HCT116 (cell line): ENCODE measurements around the gene ADARB1. TPM values are rescaled to one million over a fixed set of nuclear protein-coding genes. Genes with fewer than 3 reads are reported as not detected.
A peak's percentile ranks its signal among the peaks of the same experiment; 100 is the strongest.

Experiments
- ATAC-seq: fragments of 200-7000 bp; cut with Tn5 transposase; 2 replicates; pipeline ENCODE4 v1.9.1; 2020; ENCODE audit warnings: mild to moderate bottlenecking, moderate library complexity
- BruUV-seq: library from RNA; stranded (reverse); fragments of 400-500 nt; replicated peaks from 2 replicates; lab custom pipeline; 2021; lab: Mats Ljungman, UMichigan
- CTCF ChIA-PET: fragments of 300-600 bp; sonication (Branson Sonifier 250); formaldehyde crosslinking; loops from one replicate; lab custom pipeline; 2021; ENCODE audit warnings: antibody characterized with exemption; lab: Charles Lee
- POLR2A ChIA-PET: fragments of 300-600, 350-600 bp; sonication (Branson Sonifier 250); formaldehyde crosslinking; loops from one replicate; lab custom pipeline; 2021; ENCODE audit warnings: antibody characterized with exemption; lab: Charles Lee
- RAD21 ChIA-PET, 2 experiments: fragments of 300-600 bp; sonication (Branson Sonifier 250); formaldehyde crosslinking; loops; one replicate each; lab custom pipeline; 2023; ENCODE audit warnings: low total read pairs in 2 of 2; ENCODE audit not compliant: uncharacterized antibody in 2 of 2, unreplicated experiment in 2 of 2, low non-redundant PET in 1 of 2; lab: Charles Lee
- DNase-seq: peaks from one replicate; pipeline ENCODE4 v3.0.0-alpha.2; 2010; ENCODE audit warnings: low read depth, low spot score
- H2AFZ ChIP-seq: fragments of 200-600 bp; shearing (Covaris generic), sonication (generic); 2 replicates; pipeline ENCODE4 v1.6.1; 2017; ENCODE audit warnings: low read depth, mixed run types, mixed read lengths, antibody characterized with exemption, low read length; ENCODE audit not compliant: poor library complexity, severe bottlenecking
- H3K27ac ChIP-seq: 2 replicates; pipeline ENCODE4 v1.5.1; 2012; ENCODE audit warnings: low read depth, low read length
- H3K27me3 ChIP-seq: fragments of 200-600 bp; sonication (generic); 2 replicates; pipeline ENCODE4 v1.6.1; 2016; ENCODE audit warnings: mixed run types, low read length, mixed read lengths; ENCODE audit not compliant: insufficient read depth
- H3K36me3 ChIP-seq, 2 experiments: fragments of 200-500 bp in 1 of 2; fragments of 200-600 bp in 1 of 2; sonication (Bioruptor generic) in 1 of 2; sonication (generic) in 1 of 2; 2 replicates each; pipeline versions ENCODE4 v1.5.1 to v1.6.1; 2014 to 2016; ENCODE audit warnings: low read length in 2 of 2, inconsistent platforms in 1 of 2, mixed read lengths in 1 of 2, mixed run types in 1 of 2; ENCODE audit not compliant: insufficient read depth in 2 of 2, control insufficient read depth in 1 of 2
- H3K4me1 ChIP-seq, 2 experiments: fragments of 200-600 bp in 1 of 2; sonication (generic) in 1 of 2; 2 replicates each; pipeline versions ENCODE4 v1.5.1 to v1.6.1; 2012 to 2017; ENCODE audit warnings: low read length in 2 of 2, inconsistent platforms in 1 of 2, mild to moderate bottlenecking in 1 of 2, mixed read lengths in 1 of 2, mixed run types in 1 of 2, moderate library complexity in 1 of 2; ENCODE audit not compliant: insufficient read depth in 2 of 2, control insufficient read depth in 1 of 2
- H3K4me2 ChIP-seq: fragments of 200-600 bp; sonication (generic); 2 replicates; pipeline ENCODE4 v1.6.1; 2017; ENCODE audit warnings: mixed run types, low read length, mixed read lengths
- H3K4me3 ChIP-seq, 2 experiments: fragments of 200-600 bp in 1 of 2; sonication (generic) in 1 of 2; replicated peaks in 1 of 2; 2 replicates each; pipeline ENCODE4 v1.5.1; 2011 to 2016; ENCODE audit warnings: low read length in 2 of 2, control low read depth in 1 of 2, low read depth in 1 of 2, mild to moderate bottlenecking in 1 of 2, mixed read lengths in 1 of 2, mixed run types in 1 of 2
- H3K79me2 ChIP-seq: fragments of 200-600 bp; sonication (generic); 2 replicates; pipeline ENCODE4 v1.6.1; 2017; ENCODE audit warnings: mild to moderate bottlenecking, mixed run types, low read length, moderate library complexity, mixed read lengths; ENCODE audit not compliant: insufficient read depth
- H3K9ac ChIP-seq: fragments of 200-600 bp; sonication (generic); 2 replicates; pipeline ENCODE4 v1.6.1; 2016; ENCODE audit warnings: low read length, mixed read lengths
- H3K9me2 ChIP-seq: fragments of 200-600 bp; sonication (generic), shearing (Covaris generic); 2 replicates; pipeline ENCODE4 v1.6.1; 2017; ENCODE audit warnings: mixed run types, mild to moderate bottlenecking, moderate library complexity; ENCODE audit not compliant: insufficient read depth
- H3K9me3 ChIP-seq, 2 experiments: fragments of 200-500 bp in 1 of 2; fragments of 200-600 bp in 1 of 2; sonication (Bioruptor generic) in 1 of 2; sonication (generic) in 1 of 2; 2 replicates each; pipeline ENCODE4 v1.6.1; 2014 to 2017; ENCODE audit warnings: low read length in 2 of 2, mixed read lengths in 2 of 2, inconsistent platforms in 1 of 2, low read depth in 1 of 2, mild to moderate bottlenecking in 1 of 2, mixed run types in 1 of 2, moderate library complexity in 1 of 2; ENCODE audit not compliant: control insufficient read depth in 1 of 2, insufficient read depth in 1 of 2
- H4K20me1 ChIP-seq: fragments of 200-600 bp; sonication (generic), shearing (Covaris generic); 2 replicates; pipeline ENCODE4 v1.6.1; 2017; ENCODE audit warnings: mixed run types, mild to moderate bottlenecking, moderate library complexity; ENCODE audit not compliant: insufficient read depth
- EZH2 ChIP-seq: fragments of 200-600 bp; sonication (generic); IDR thresholded peaks from 2 replicates; pipeline ENCODE4 v1.6.1; 2017; ENCODE audit warnings: antibody characterized with exemption, mixed run types
- FOSL1 ChIP-seq: IDR thresholded peaks from 2 replicates; pipeline ENCODE4 v1.6.1; 2012; ENCODE audit warnings: low read depth
- JUND ChIP-seq: IDR thresholded peaks from 2 replicates; pipeline ENCODE4 v1.6.1; 2012
- SP1 ChIP-seq: IDR thresholded peaks from 2 replicates; pipeline ENCODE4 v1.6.1; 2012; ENCODE audit warnings: low read depth
- ZBTB33 ChIP-seq: IDR thresholded peaks from 2 replicates; pipeline ENCODE4 v1.6.1; 2011; ENCODE audit warnings: mild to moderate bottlenecking, low read length, moderate library complexity; ENCODE audit not compliant: insufficient replicate concordance; ENCODE audit errors: extremely low read depth
- intact Hi-C: fragments of 100-400 bp; cut with micrococcal nuclease; formaldehyde crosslinking; loops from 2 replicates; pipeline ENCODE4 v1.10.0; 2022
- total RNA-seq: library from RNA; stranded (reverse); gene quantifications from one replicate; pipeline ENCODE4 v1.2.1, GENCODE V29; 2021; ENCODE audit not compliant: unreplicated experiment

ADARB1 gene
- total RNA-seq, 1 experiment from 2014 or later = 13.5 TPM

- POLR2A ChIA-PET = no interaction called here
- intact Hi-C loops = no loop called here
Measured at GRCh38 chr21:45228171-45228641, 153.8 kb downstream of the ADARB1 start.

More at GRCh38 chr21:45228171-45228641, 153.8 kb downstream of the ADARB1 start:
- ChIA-PET RAD21 (no interaction called here), CTCF (interaction anchor here (1.3 kb wide), 1 partner anchor 88 kb away, joined by 5 read pairs; no protein-coding TSS in a partner anchor)
- Histone ChIP-seq H3K4me2 (peak overlapping the region; percentile 47), H3K27ac (no peak overlapping the region), H3K9me3 (no peaks in the 10 kb centered on the region)
- no peak for TF ChIP-seq EZH2
- TF ChIP-seq ZBTB33 = no peak
- peak; percentile 51 for TF ChIP-seq JUND
- TF ChIP-seq FOSL1 = peak; percentile 45; the same call in 1 of the 2 replicates
- TF ChIP-seq SP1 = 0 out of 2 replicates have a peak, but pooled peaks have one; percentile 28
- TF ChIP-seq, all 23 proteins: peak for 3
- peaks cover 27% of the 10 kb centered on the region in 2 experiments for H3K4me1 ChIP-seq
- no peaks in the 10 kb centered on the region; the same call in 1 of the 2 replicates for H3K27me3 ChIP-seq
- no peaks in the 10 kb centered on the region for H3K79me2 ChIP-seq
- H4K20me1 ChIP-seq = no peaks in the 10 kb centered on the region
- peak; percentile 87 for ATAC-seq
- peak; percentile 46 for DNase-seq
- no peaks in the 10 kb centered on the region for H3K9me2 ChIP-seq
- H3K4me3 ChIP-seq = no peak overlapping the region
- H3K36me3 ChIP-seq = no peaks in the 10 kb centered on the region
- H2AFZ ChIP-seq = no peak overlapping the region
- no peak overlapping the region for H3K9ac ChIP-seq
- no TSS peak for BruUV-seq
